Panc1 (cell line): ENCODE data around the gene RRM2. TPM values are rescaled to one million over a fixed set of nuclear protein-coding genes. Genes with fewer than 3 reads are reported as not detected.

Source experiments
- ATAC-seq: fragments of 200-7000 bp; cut with Tn5 transposase; 2 replicates; pipeline ENCODE4 v1.9.1; 2020; ENCODE audit warnings: mild to moderate bottlenecking, moderate library complexity
- BruUV-seq: library from RNA; stranded (reverse); fragments of 400-500 nt; replicated peaks from 2 replicates; lab custom pipeline; 2021; lab: Mats Ljungman, UMichigan
- CTCF ChIA-PET: fragments of 300-600 bp; sonication (Branson Sonifier 250); formaldehyde crosslinking; loops from one replicate; lab custom pipeline; 2022; ENCODE audit warnings: antibody characterized with exemption; lab: Charles Lee
- POLR2A ChIA-PET: fragments of 300-600 bp; sonication (Branson Sonifier 250); formaldehyde crosslinking; loops from one replicate; lab custom pipeline; 2022; ENCODE audit warnings: antibody characterized with exemption; lab: Charles Lee
- DNase-seq: peaks from one replicate; pipeline ENCODE4 v3.0.0-alpha.2; 2010; ENCODE audit warnings: low read depth, low spot score
- H3K27ac ChIP-seq: 2 replicates; pipeline ENCODE4 v1.5.1; 2011; ENCODE audit warnings: mild to moderate bottlenecking, low read length, inconsistent platforms
- H3K27me3 ChIP-seq: fragments of 200-500 bp; sonication (Bioruptor generic); 2 replicates; pipeline ENCODE4 v1.6.0; 2014; ENCODE audit warnings: low read length, inconsistent platforms; ENCODE audit not compliant: control insufficient read depth, insufficient read depth
- H3K36me3 ChIP-seq: fragments of 200-500 bp; sonication (Bioruptor generic); 2 replicates; pipeline ENCODE4 v1.5.1; 2014; ENCODE audit warnings: inconsistent platforms, mild to moderate bottlenecking, low read length, moderate library complexity; ENCODE audit not compliant: control insufficient read depth, insufficient read depth
- H3K4me1 ChIP-seq: 2 replicates; pipeline ENCODE4 v1.5.1; 2011; ENCODE audit warnings: inconsistent platforms, mild to moderate bottlenecking, low read length, moderate library complexity; ENCODE audit not compliant: control insufficient read depth, insufficient read depth
- H3K4me3 ChIP-seq, 2 experiments: 2 replicates each; pipeline ENCODE4 v1.5.1; 2011 to 2012; ENCODE audit warnings: low read depth in 2 of 2, low read length in 2 of 2, mild to moderate bottlenecking in 2 of 2, inconsistent platforms in 1 of 2, moderate library complexity in 1 of 2
- H3K9me3 ChIP-seq: fragments of 200-500 bp; sonication (Bioruptor generic); 2 replicates; pipeline ENCODE4 v1.5.1; 2014; ENCODE audit warnings: low read depth, mild to moderate bottlenecking, inconsistent platforms, low read length, moderate library complexity; ENCODE audit not compliant: control insufficient read depth, insufficient read depth
- POLR2AphosphoS5 ChIP-seq: IDR thresholded peaks from 2 replicates; pipeline ENCODE4 v1.6.1; 2012; ENCODE audit warnings: mild to moderate bottlenecking, low read depth, low read length, moderate library complexity
- SIN3A ChIP-seq: IDR thresholded peaks from 2 replicates; pipeline ENCODE4 v1.6.1; 2012; ENCODE audit warnings: low read depth, mild to moderate bottlenecking, low read length, moderate library complexity, borderline replicate concordance; ENCODE audit not compliant: insufficient read depth
- TCF7L2 ChIP-seq: IDR thresholded peaks from 2 replicates; pipeline ENCODE4 v1.6.1; 2011; ENCODE audit warnings: mild to moderate bottlenecking, low read depth, low read length, inconsistent platforms
- in situ Hi-C: cut with HindIII; loops from 2 replicates; pipeline ENCODE4 v1.10.0; 2016; ENCODE audit warnings: low sequenced_read_pairs, low pct_unique_long_range_greater_than_20kb
- intact Hi-C: fragments of 100-400 bp; cut with micrococcal nuclease; formaldehyde crosslinking; loops from one replicate; pipeline ENCODE4 v1.10.0; 2022; ENCODE audit not compliant: unreplicated experiment
- total RNA-seq: library from RNA; stranded (reverse); gene quantifications from one replicate; pipeline ENCODE4 v1.2.1, GENCODE V29; 2021; ENCODE audit not compliant: unreplicated experiment
- TF ChIP-seq, protein P1 (sequence below), 2 experiments: IDR thresholded peaks; 2 replicates each; pipeline ENCODE4 v1.6.1; 2011 to 2012; ENCODE audit warnings: low read depth in 2 of 2, control low read depth in 1 of 2, low read length in 1 of 2, mild to moderate bottlenecking in 1 of 2, moderate library complexity in 1 of 2; ENCODE audit not compliant: insufficient read depth in 1 of 2
- TF ChIP-seq, protein P2 (sequence below): fragments of 450-650 bp; IDR thresholded peaks from 2 replicates; pipeline ENCODE4 v1.5.1; 2017; ENCODE audit warnings: mild to moderate bottlenecking

Gene RRM2
- total RNA-seq, 1 experiment from 2014 or later: 294 TPM

- Histone ChIP-seq H3K27me3 (no peaks in the 10 kb centered on the region), H3K4me1 (peaks cover 10% of the 10 kb centered on the region; the same call in 1 of the 2 replicates), H3K4me3 (no peak overlapping the region), H3K36me3 (no peaks in the 10 kb centered on the region), H3K27ac (no peak overlapping the region), H3K9me3 (no peaks in the 10 kb centered on the region)
- no TSS peak for BruUV-seq
- TF ChIP-seq SIN3A (no peak), TCF7L2 (no peak), POLR2AphosphoS5 (no peak)
- TF ChIP-seq, protein P1, sequence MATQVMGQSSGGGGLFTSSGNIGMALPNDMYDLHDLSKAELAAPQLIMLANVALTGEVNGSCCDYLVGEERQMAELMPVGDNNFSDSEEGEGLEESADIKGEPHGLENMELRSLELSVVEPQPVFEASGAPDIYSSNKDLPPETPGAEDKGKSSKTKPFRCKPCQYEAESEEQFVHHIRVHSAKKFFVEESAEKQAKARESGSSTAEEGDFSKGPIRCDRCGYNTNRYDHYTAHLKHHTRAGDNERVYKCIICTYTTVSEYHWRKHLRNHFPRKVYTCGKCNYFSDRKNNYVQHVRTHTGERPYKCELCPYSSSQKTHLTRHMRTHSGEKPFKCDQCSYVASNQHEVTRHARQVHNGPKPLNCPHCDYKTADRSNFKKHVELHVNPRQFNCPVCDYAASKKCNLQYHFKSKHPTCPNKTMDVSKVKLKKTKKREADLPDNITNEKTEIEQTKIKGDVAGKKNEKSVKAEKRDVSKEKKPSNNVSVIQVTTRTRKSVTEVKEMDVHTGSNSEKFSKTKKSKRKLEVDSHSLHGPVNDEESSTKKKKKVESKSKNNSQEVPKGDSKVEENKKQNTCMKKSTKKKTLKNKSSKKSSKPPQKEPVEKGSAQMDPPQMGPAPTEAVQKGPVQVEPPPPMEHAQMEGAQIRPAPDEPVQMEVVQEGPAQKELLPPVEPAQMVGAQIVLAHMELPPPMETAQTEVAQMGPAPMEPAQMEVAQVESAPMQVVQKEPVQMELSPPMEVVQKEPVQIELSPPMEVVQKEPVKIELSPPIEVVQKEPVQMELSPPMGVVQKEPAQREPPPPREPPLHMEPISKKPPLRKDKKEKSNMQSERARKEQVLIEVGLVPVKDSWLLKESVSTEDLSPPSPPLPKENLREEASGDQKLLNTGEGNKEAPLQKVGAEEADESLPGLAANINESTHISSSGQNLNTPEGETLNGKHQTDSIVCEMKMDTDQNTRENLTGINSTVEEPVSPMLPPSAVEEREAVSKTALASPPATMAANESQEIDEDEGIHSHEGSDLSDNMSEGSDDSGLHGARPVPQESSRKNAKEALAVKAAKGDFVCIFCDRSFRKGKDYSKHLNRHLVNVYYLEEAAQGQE (IDR thresholded peaks at IDR 0.05; ENCODE audit: insufficient read depth in 1 of 2, low read depth in 2 of 2, low read length in 1 of 2): no peak
- TF ChIP-seq, protein P2, sequence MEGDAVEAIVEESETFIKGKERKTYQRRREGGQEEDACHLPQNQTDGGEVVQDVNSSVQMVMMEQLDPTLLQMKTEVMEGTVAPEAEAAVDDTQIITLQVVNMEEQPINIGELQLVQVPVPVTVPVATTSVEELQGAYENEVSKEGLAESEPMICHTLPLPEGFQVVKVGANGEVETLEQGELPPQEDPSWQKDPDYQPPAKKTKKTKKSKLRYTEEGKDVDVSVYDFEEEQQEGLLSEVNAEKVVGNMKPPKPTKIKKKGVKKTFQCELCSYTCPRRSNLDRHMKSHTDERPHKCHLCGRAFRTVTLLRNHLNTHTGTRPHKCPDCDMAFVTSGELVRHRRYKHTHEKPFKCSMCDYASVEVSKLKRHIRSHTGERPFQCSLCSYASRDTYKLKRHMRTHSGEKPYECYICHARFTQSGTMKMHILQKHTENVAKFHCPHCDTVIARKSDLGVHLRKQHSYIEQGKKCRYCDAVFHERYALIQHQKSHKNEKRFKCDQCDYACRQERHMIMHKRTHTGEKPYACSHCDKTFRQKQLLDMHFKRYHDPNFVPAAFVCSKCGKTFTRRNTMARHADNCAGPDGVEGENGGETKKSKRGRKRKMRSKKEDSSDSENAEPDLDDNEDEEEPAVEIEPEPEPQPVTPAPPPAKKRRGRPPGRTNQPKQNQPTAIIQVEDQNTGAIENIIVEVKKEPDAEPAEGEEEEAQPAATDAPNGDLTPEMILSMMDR: no peak
- intact Hi-C loops (loop anchor here (10.0 kb wide), 2 partner anchors 160 to 260 kb away; partner anchors contain the start of gene HPCAL1), in situ Hi-C loops (no loop called here)
- no peak for DNase-seq
- ATAC-seq: no peak
- ChIA-PET POLR2A (interaction anchor here (0.6 kb wide), 1 partner anchor 10 kb away, joined by 3 read pairs; no protein-coding TSS in a partner anchor), CTCF (no interaction called here)
These were observed 22.4 kb downstream of the RRM2 start for GRCh38 chr2:10144771-10145518.

DNA sequence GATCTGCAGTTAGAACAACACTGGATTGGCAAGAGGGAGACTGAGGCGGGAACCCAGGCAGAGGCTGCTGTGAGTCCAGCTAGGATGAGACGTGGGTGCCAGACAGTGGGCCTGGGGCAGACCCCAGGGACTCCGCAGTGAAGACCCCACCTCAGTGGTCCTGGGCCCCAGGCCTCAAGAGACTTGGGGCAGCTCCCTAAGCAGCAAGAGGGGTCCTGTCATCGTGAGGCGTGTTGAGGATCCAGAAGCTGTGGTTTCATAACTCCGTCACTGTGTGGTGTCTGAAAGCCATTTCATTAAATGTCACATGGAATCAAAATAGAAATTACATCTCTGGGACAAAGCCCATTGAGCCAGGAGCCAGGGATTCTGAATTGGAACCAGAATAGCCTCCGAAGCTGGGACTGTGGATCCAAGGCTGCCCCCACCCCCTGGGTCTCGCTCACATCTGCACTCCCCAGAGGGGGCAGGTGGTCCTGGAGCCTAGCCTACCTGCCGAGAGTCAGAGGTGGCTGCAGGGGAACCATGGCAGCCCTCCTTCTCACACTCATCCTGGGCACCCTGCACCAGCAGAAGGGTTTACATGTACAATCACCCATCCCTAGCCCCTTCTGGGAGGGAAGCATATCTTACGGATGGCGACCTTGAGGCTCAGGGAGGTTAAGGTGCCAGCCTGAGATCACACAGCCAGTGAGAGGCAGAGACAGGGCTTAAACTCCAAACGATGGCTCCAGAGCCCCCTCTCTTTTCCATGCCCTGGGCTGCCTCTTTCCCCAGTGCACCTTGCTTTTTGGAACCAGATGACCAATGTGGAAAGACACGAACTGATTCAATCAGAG, 23.2 kb downstream of the RRM2 start:
- Histone ChIP-seq H3K36me3 (no peaks in the 10 kb centered on the region), H3K27ac (no peak overlapping the region), H3K4me3 (no peak overlapping the region), H3K4me1 (peaks cover 4% of the 10 kb centered on the region; the same call in 1 of the 2 replicates), H3K9me3 (no peaks in the 10 kb centered on the region), H3K27me3 (no peaks in the 10 kb centered on the region)
- CTCF ChIA-PET: no interaction called here
- POLR2A ChIA-PET: interaction anchor here (0.6 kb wide), 1 partner anchor 9 kb away, joined by 3 read pairs; no protein-coding TSS in a partner anchor
- ATAC-seq (no peak), DNase-seq (no peak)
- intact Hi-C loops: loop anchor here (10.0 kb wide), 2 partner anchors 159 to 259 kb away; partner anchors contain the start of gene HPCAL1
- no peak for TF ChIP-seq TCF7L2
- TF ChIP-seq, protein P1 (IDR thresholded peaks at IDR 0.05; ENCODE audit: insufficient read depth in 1 of 2, low read depth in 2 of 2, low read length in 1 of 2): no peak
- in situ Hi-C loops: no loop called here
- BruUV-seq: no TSS peak
